GM12878 (cell line): ENCODE measurements around the gene RTN4R. TPM values are rescaled to one million over a fixed set of nuclear protein-coding genes. Genes with fewer than 3 reads are reported as not detected.

Experiments
- ATAC-seq: fragments of 200-7000 bp; cut with Tn5 transposase; 3 replicates; pipeline ENCODE4 v1.9.1; 2020; ENCODE audit warnings: mild to moderate bottlenecking, moderate library complexity
- BruUV-seq: library from RNA; stranded (reverse); fragments of 400-500 nt; replicated peaks from 2 replicates; lab custom pipeline; 2021; lab: Mats Ljungman, UMichigan
- CTCF ChIA-PET: fragments of 300-600 bp; sonication (Branson Sonifier 250); formaldehyde crosslinking; extraction: SDS; loops from one replicate; lab custom pipeline; 2021; ENCODE audit warnings: inconsistent platforms; lab: Yijun Ruan, JAX
- POLR2A ChIA-PET: fragments of 350-600 bp; formaldehyde crosslinking; extraction: SDS; loops from one replicate; lab custom pipeline; 2021; ENCODE audit warnings: inconsistent platforms; lab: Charles Lee
- RAD21 ChIA-PET: fragments of 300-600 bp; sonication (Branson Sonifier 250); formaldehyde crosslinking; loops from one replicate; lab custom pipeline; 2023; ENCODE audit warnings: antibody characterized with exemption; ENCODE audit not compliant: unreplicated experiment; lab: Charles Lee
- SMC1A ChIA-PET: fragments of 300-600 bp; sonication (Branson Sonifier 250); formaldehyde crosslinking; loops from one replicate; lab custom pipeline; 2023; ENCODE audit not compliant: unreplicated experiment, uncharacterized antibody; lab: Charles Lee
- DNase-seq: peaks from one replicate; pipeline ENCODE4 v3.0.0-alpha.2; 2011; ENCODE audit warnings: low read depth, low spot score
- FAIRE-seq: peaks from 3 replicates; lab custom pipeline; 2011; peaks lifted over from hg19 to GRCh38; lab: Jason Lieb, UNC
- H2AFZ ChIP-seq: 2 replicates; pipeline ENCODE4 v1.6.0; 2011; ENCODE audit warnings: low read depth, low read length, control low read depth; ENCODE audit not compliant: control insufficient read depth
- H3K27ac ChIP-seq: 2 replicates; pipeline ENCODE4 v1.5.1; 2011; ENCODE audit warnings: control low read depth; ENCODE audit not compliant: control insufficient read depth, insufficient read depth
- H3K27me3 ChIP-seq, 2 experiments: replicated peaks in 1 of 2; 2 replicates each; pipeline versions ENCODE4 v1.6.0 to v1.6.1; 2011; ENCODE audit warnings: low read length in 1 of 2; ENCODE audit not compliant: control insufficient read depth in 2 of 2, insufficient read depth in 2 of 2
- H3K36me3 ChIP-seq, 2 experiments: 2 replicates each; pipeline ENCODE4 v1.5.1; 2011; ENCODE audit warnings: low read length in 1 of 2; ENCODE audit not compliant: control insufficient read depth in 2 of 2, insufficient read depth in 2 of 2
- H3K4me1 ChIP-seq: 2 replicates; pipeline ENCODE4 v1.6.1; 2011; ENCODE audit warnings: mild to moderate bottlenecking, low read length, moderate library complexity, mixed read lengths; ENCODE audit not compliant: control insufficient read depth, insufficient read depth
- H3K4me2 ChIP-seq: 2 replicates; pipeline ENCODE4 v1.6.0; 2011; ENCODE audit warnings: control low read depth; ENCODE audit not compliant: control insufficient read depth, insufficient read depth
- H3K4me3 ChIP-seq: fragments of 200-600 bp; sonication (generic); 2 replicates; pipeline ENCODE4 v1.5.1; 2016
- H3K79me2 ChIP-seq: 2 replicates; pipeline ENCODE4 v1.6.0; 2011; ENCODE audit warnings: low read length; ENCODE audit not compliant: control insufficient read depth, insufficient read depth
- H3K9ac ChIP-seq: 2 replicates; pipeline ENCODE4 v1.8.0; 2011; ENCODE audit warnings: low read length, control low read depth, mixed read lengths; ENCODE audit not compliant: control insufficient read depth, insufficient read depth
- H3K9me3 ChIP-seq: replicated peaks from 3 replicates; pipeline ENCODE4 v1.5.1; 2011; ENCODE audit warnings: mild to moderate bottlenecking, low read length; ENCODE audit not compliant: control insufficient read depth, insufficient read depth
- H4K20me1 ChIP-seq: 2 replicates; pipeline ENCODE4 v1.6.0; 2011; ENCODE audit not compliant: control insufficient read depth, insufficient read depth
- LARP7 ChIP-seq: fragments of 450-650 bp; IDR thresholded peaks from 2 replicates; pipeline ENCODE4 v1.6.1; 2017; ENCODE audit warnings: mild to moderate bottlenecking
- NFYB ChIP-seq: IDR thresholded peaks from 2 replicates; pipeline ENCODE4 v1.6.1; 2011; ENCODE audit warnings: low read depth, mild to moderate bottlenecking, low read length, improper control_type of control experiment, moderate library complexity; ENCODE audit not compliant: insufficient read depth
- WGBS: methylation state at CpG from one replicate; pipeline ENCODE4 v1.1.6; 2016; ENCODE audit warnings: low lambda C conversion rate; ENCODE audit not compliant: insufficient replicate concordance, insufficient coverage; ENCODE audit errors: missing lambda C conversion rate; 5-methylcytosine and 5-hydroxymethylcytosine counted together
- in situ Hi-C: fragments of 300-500 bp; cut with MboI; formaldehyde crosslinking; loops from 9 replicates; pipeline ENCODE4 v1.14.3; 2018; ENCODE audit warnings: mixed read lengths
- intact Hi-C: fragments of 100-400 bp; cut with micrococcal nuclease; formaldehyde crosslinking; loops from one replicate; pipeline ENCODE4 v1.14.2; 2022; ENCODE audit not compliant: unreplicated experiment
- polyA plus RNA-seq, 11 experiments: library from polyadenylated mRNA; depleted of rRNA in 4 of 11; unstranded in 6 of 11; stranded (reverse) in 5 of 11; fragments of >200 nt; fragmentation: Nextera tagmentation in 4 of 11; fragmentation: Illumina TruSeq in 1 of 11; extraction: Ambion mirVana in 4 of 11; extraction: Trizol in 1 of 11; gene quantifications; 1 replicate in 1 of 11; 2 replicates in 10 of 11; pipeline versions ENCODE4 v1.2.1 to v1.2.3, GENCODE V29; 2011 to 2016; ENCODE audit warnings: inconsistent platforms in 2 of 11, missing spikeins in 2 of 11, low read depth in 1 of 11
- total RNA-seq, 4 experiments: library from RNA; depleted of rRNA in 3 of 4; stranded (reverse); fragments of >200 nt in 3 of 4; fragmentation: Illumina TruSeq in 1 of 4; extraction: Trizol in 1 of 4; gene quantifications; 2 replicates each; pipeline versions ENCODE4 v1.2.1 to v1.2.3, GENCODE V29; 2013 to 2021
- TF ChIP-seq, protein P1 (sequence below): fragments of 450-650 bp; IDR thresholded peaks from 2 replicates; pipeline ENCODE4 v1.6.1; 2017; ENCODE audit warnings: mild to moderate bottlenecking, moderate library complexity

Gene RTN4R
- total and polyA plus RNA-seq, 10 of the 15 experiments (the other 5 are each of a cell fraction or from before 2014, with no cell fraction given), result 0.03 to 1.0 (median 0.60) TPM; not detected in 2

GRCh38 chr22:20206709-20207215 lies 61.4 kb downstream of the RTN4R start:
- POLR2A ChIA-PET, result no interaction called here
- intact Hi-C loops, result no loop called here

More at GRCh38 chr22:20206709-20207215, 61.4 kb downstream of the RTN4R start:
- DNase-seq (no peak), FAIRE-seq (no peak), ATAC-seq (peak; percentile 63)
- H3K4me3 ChIP-seq, result peak overlapping the region; percentile 82
- WGBS, result 8% methylated on average over 9 of the region's 9 CpGs
- peak overlapping the region; percentile 93 for H3K9ac ChIP-seq
- ChIA-PET RAD21 (no interaction called here), SMC1A (interaction anchor here (1.8 kb wide), 1 partner anchor 10 kb away, joined by 4 read pairs; no protein-coding TSS in a partner anchor), CTCF (no interaction called here)
- H2AFZ ChIP-seq, result peak overlapping the region; percentile 95
- H3K4me2 ChIP-seq, result peak overlapping the region; percentile 86
- H3K27ac ChIP-seq, result peak overlapping the region; percentile 83
- no peaks in the 10 kb centered on the region for H3K9me3 ChIP-seq
- no peaks in the 10 kb centered on the region for H3K36me3 ChIP-seq
- H3K27me3 ChIP-seq, result no peaks in the 10 kb centered on the region
- in situ Hi-C loops, result no loop called here
- peaks cover 5% of the 10 kb centered on the region for H3K4me1 ChIP-seq
- H3K79me2 ChIP-seq, result peaks cover 6% of the 10 kb centered on the region
- no TSS peak for BruUV-seq
- no peak for TF ChIP-seq NFYB
- TF ChIP-seq, protein P1, sequence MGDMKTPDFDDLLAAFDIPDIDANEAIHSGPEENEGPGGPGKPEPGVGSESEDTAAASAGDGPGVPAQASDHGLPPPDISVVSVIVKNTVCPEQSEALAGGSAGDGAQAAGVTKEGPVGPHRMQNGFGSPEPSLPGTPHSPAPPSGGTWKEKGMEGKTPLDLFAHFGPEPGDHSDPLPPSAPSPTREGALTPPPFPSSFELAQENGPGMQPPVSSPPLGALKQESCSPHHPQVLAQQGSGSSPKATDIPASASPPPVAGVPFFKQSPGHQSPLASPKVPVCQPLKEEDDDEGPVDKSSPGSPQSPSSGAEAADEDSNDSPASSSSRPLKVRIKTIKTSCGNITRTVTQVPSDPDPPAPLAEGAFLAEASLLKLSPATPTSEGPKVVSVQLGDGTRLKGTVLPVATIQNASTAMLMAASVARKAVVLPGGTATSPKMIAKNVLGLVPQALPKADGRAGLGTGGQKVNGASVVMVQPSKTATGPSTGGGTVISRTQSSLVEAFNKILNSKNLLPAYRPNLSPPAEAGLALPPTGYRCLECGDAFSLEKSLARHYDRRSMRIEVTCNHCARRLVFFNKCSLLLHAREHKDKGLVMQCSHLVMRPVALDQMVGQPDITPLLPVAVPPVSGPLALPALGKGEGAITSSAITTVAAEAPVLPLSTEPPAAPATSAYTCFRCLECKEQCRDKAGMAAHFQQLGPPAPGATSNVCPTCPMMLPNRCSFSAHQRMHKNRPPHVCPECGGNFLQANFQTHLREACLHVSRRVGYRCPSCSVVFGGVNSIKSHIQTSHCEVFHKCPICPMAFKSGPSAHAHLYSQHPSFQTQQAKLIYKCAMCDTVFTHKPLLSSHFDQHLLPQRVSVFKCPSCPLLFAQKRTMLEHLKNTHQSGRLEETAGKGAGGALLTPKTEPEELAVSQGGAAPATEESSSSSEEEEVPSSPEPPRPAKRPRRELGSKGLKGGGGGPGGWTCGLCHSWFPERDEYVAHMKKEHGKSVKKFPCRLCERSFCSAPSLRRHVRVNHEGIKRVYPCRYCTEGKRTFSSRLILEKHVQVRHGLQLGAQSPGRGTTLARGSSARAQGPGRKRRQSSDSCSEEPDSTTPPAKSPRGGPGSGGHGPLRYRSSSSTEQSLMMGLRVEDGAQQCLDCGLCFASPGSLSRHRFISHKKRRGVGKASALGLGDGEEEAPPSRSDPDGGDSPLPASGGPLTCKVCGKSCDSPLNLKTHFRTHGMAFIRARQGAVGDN, result no peak
- 0 out of 2 replicates have a peak, but pooled peaks have one; percentile 34 for TF ChIP-seq LARP7
- no peaks in the 10 kb centered on the region for H4K20me1 ChIP-seq
